NT2/D1 (cell line): ENCODE results near the gene RPL5.

Experiments used
- SUZ12 ChIP-seq: IDR thresholded peaks from 2 replicates; pipeline ENCODE4 v1.6.1; 2011; ENCODE audit not compliant: insufficient read length, insufficient read depth; ENCODE audit errors: extremely low read depth
- YY1 ChIP-seq: IDR thresholded peaks from 2 replicates; pipeline ENCODE4 v1.6.1; 2011; ENCODE audit not compliant: insufficient read length, insufficient read depth
- ZNF274 ChIP-seq: IDR thresholded peaks from 2 replicates; pipeline ENCODE4 v1.6.1; 2011; ENCODE audit warnings: mild to moderate bottlenecking, low read depth, low read length

DNA sequence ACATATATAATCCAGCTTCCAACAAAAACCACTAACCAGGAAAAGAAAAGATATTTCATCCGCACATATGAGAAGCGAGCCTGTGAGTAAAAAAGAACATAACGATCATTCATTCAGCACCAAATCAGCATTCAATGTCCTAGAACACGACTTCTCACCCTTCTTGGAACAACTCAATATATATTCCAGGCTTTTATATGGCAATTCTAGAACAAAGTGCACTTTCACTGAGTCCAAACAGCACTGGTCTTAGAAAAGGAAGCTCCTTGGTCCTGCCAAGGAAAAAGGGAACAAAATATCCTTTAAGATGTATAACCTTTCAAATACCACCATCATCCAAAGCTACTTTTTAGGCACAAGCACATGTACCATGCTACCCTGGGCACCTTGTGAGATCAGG lies 44.5 kb downstream of the RPL5 start:
- no peak for TF ChIP-seq YY1
- TF ChIP-seq SUZ12 = no peak
- TF ChIP-seq ZNF274 = no peak
